Measurements from ENCODE around the gene SPTBN1. TPM values are rescaled to one million over a fixed set of nuclear protein-coding genes. Genes with fewer than 3 reads are reported as not detected.

SPTBN1 gene
- total and polyA plus RNA-seq, 2 experiments from 2014 or later = 58.1 to 204 TPM

DNA sequence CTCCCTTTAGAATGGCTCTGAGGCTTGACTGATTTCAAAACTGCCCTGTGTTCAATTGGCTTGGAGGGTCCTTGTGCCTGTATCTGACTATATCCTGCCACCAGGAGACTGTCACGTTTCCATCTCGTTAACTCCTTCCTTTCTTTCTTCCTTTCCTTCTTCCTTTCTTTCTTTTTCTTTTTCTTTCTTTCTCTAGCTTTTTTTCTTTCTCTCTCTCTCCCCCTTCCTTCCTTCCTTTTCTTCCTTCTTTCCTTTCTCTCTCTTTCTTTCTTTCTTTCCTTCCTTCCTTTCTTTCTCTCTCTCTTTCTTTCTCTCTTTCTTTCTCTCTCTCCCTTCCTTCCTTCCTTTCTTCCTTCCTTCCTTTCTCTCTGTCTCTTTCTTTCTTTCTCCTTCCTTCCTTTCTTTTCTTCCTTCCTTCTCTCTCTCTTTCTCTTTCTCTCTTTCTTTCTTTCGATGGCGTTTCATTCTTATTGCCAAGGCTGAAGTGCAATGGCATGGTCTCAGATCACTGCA lies 229.2 kb downstream of the SPTBN1 start (continued):
- TF ChIP-seq, protein P1, sequence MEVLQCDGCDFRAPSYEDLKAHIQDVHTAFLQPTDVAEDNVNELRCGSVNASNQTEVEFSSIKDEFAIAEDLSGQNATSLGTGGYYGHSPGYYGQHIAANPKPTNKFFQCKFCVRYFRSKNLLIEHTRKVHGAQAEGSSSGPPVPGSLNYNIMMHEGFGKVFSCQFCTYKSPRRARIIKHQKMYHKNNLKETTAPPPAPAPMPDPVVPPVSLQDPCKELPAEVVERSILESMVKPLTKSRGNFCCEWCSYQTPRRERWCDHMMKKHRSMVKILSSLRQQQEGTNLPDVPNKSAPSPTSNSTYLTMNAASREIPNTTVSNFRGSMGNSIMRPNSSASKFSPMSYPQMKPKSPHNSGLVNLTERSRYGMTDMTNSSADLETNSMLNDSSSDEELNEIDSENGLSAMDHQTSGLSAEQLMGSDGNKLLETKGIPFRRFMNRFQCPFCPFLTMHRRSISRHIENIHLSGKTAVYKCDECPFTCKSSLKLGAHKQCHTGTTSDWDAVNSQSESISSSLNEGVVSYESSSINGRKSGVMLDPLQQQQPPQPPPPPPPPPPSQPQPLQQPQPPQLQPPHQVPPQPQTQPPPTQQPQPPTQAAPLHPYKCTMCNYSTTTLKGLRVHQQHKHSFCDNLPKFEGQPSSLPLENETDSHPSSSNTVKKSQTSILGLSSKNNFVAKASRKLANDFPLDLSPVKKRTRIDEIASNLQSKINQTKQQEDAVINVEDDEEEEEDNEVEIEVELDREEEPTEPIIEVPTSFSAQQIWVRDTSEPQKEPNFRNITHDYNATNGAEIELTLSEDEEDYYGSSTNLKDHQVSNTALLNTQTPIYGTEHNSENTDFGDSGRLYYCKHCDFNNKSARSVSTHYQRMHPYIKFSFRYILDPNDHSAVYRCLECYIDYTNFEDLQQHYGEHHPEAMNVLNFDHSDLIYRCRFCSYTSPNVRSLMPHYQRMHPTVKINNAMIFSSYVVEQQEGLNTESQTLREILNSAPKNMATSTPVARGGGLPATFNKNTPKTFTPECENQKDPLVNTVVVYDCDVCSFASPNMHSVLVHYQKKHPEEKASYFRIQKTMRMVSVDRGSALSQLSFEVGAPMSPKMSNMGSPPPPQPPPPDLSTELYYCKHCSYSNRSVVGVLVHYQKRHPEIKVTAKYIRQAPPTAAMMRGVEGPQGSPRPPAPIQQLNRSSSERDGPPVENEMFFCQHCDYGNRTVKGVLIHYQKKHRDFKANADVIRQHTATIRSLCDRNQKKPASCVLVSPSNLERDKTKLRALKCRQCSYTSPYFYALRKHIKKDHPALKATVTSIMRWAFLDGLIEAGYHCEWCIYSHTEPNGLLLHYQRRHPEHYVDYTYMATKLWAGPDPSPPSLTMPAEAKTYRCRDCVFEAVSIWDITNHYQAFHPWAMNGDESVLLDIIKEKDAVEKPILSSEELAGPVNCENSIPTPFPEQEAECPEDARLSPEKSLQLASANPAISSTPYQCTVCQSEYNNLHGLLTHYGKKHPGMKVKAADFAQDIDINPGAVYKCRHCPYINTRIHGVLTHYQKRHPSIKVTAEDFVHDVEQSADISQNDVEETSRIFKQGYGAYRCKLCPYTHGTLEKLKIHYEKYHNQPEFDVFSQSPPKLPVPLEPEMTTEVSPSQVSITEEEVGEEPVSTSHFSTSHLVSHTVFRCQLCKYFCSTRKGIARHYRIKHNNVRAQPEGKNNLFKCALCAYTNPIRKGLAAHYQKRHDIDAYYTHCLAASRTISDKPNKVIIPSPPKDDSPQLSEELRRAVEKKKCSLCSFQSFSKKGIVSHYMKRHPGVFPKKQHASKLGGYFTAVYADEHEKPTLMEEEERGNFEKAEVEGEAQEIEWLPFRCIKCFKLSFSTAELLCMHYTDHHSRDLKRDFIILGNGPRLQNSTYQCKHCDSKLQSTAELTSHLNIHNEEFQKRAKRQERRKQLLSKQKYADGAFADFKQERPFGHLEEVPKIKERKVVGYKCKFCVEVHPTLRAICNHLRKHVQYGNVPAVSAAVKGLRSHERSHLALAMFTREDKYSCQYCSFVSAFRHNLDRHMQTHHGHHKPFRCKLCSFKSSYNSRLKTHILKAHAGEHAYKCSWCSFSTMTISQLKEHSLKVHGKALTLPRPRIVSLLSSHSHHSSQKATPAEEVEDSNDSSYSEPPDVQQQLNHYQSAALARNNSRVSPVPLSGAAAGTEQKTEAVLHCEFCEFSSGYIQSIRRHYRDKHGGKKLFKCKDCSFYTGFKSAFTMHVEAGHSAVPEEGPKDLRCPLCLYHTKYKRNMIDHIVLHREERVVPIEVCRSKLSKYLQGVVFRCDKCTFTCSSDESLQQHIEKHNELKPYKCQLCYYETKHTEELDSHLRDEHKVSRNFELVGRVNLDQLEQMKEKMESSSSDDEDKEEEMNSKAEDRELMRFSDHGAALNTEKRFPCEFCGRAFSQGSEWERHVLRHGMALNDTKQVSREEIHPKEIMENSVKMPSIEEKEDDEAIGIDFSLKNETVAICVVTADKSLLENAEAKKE (CRISPR knock-in tag; IDR thresholded peaks at IDR 0.05) = no peak

DNA sequence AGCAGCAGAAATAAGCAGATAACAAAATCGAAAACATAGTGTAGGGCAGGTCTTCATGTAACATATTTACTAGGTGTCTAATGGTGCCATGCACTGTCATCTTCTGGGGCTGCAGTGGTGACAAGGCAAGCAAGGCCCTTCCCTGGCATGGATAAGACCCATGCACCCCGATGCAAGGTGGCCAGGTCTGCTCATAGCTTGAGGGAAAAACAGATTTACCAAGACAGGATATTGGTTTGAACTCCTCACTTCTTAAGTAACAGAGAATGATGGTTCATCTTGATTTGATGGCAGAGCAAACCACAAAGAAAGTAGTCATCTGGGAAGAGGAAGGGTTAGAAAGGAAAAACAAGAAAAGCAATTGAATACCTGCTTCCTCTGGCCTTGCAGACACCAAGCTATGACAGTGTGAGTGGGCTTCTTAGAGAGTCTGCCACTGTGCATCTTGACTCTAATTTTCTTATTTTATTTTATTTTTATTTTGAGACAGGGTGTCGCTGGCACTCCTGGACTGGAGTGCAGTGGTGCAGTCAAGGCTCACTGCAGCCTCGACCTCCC lies 231.5 kb downstream of the SPTBN1 start:
- Histone ChIP-seq H3K4me2 (no peak overlapping the region), H3F3A (replicated peaks; ENCODE audit: low read depth) (no peaks in the 10 kb centered on the region), H3K27me3 (ENCODE audit: insufficient read depth) (no peaks in the 10 kb centered on the region), H3K9me2 (ENCODE audit: insufficient read depth) (peaks cover 14% of the 10 kb centered on the region; the same call in 1 of the 2 replicates), H3K4me1 (ENCODE audit: insufficient read depth) (no peaks in the 10 kb centered on the region), H4K20me1 (replicated peaks; ENCODE audit: insufficient read depth) (no peaks in the 10 kb centered on the region), H3K79me2 (replicated peaks; ENCODE audit: insufficient read depth) (no peaks in the 10 kb centered on the region), H3K36me3 (ENCODE audit: insufficient read depth) (no peaks in the 10 kb centered on the region), H3K27ac (ENCODE audit: low read depth) (no peak overlapping the region), H3K4me3 (no peak overlapping the region), H2AFZ (no peak overlapping the region)
- no peaks in the 10 kb centered on the region for H3K4me1 Mint-ChIP-seq
- no peak overlapping the region for H3K27ac Mint-ChIP-seq
- H3K36me3 Mint-ChIP-seq (ENCODE audit: low read depth) = no peaks in the 10 kb centered on the region
- no peak for TF ChIP-seq ZNF331 (CRISPR knock-in tag; IDR thresholded peaks at IDR 0.05; ENCODE audit: low read depth)
- no peak for TF ChIP-seq JUNB (IDR thresholded peaks at IDR 0.05; ENCODE audit: unreplicated experiment)
- DNase-seq (ENCODE audit: low spot score) (no peak), ATAC-seq (no peak)
- no peaks in the 10 kb centered on the region for H3K9me3 Mint-ChIP-seq
- H3K4me3 Mint-ChIP-seq = no peak overlapping the region
- H3K27me3 Mint-ChIP-seq (ENCODE audit: insufficient read depth, low read depth, poor library complexity) = no peaks in the 10 kb centered on the region

Measured in GM23338 (cell line).